Esophagus muscularis mucosa (tissue), 4 donors: ENCODE data around the gene LRFN3.

Source experiments
- CTCF ChIP-seq, 3 experiments: fragments of 200-600 bp in 2 of 3; fragments of 450-650 bp in 1 of 3; sonication (generic) in 2 of 3; IDR thresholded peaks; one replicate each; pipeline ENCODE4 v1.5.1; 2017 to 2019; ENCODE audit warnings: antibody characterized with exemption in 3 of 3, mild to moderate bottlenecking in 2 of 3, moderate library complexity in 1 of 3
- EP300 ChIP-seq: sonication (generic); formaldehyde crosslinking; IDR thresholded peaks from one replicate; pipeline ENCODE4 v1.6.1; 2017; ENCODE audit warnings: antibody characterized with exemption
- POLR2A ChIP-seq: fragments of 450-650 bp; IDR thresholded peaks from one replicate; pipeline ENCODE4 v1.6.1; 2017; ENCODE audit warnings: antibody characterized with exemption, moderate library complexity, mild to moderate bottlenecking, low read depth
- POLR2AphosphoS5 ChIP-seq, 2 donors: sonication (generic); formaldehyde crosslinking; IDR thresholded peaks; one replicate each; pipeline ENCODE4 v1.6.1; 2017; ENCODE audit warnings: antibody characterized with exemption in 2 of 2

DNA sequence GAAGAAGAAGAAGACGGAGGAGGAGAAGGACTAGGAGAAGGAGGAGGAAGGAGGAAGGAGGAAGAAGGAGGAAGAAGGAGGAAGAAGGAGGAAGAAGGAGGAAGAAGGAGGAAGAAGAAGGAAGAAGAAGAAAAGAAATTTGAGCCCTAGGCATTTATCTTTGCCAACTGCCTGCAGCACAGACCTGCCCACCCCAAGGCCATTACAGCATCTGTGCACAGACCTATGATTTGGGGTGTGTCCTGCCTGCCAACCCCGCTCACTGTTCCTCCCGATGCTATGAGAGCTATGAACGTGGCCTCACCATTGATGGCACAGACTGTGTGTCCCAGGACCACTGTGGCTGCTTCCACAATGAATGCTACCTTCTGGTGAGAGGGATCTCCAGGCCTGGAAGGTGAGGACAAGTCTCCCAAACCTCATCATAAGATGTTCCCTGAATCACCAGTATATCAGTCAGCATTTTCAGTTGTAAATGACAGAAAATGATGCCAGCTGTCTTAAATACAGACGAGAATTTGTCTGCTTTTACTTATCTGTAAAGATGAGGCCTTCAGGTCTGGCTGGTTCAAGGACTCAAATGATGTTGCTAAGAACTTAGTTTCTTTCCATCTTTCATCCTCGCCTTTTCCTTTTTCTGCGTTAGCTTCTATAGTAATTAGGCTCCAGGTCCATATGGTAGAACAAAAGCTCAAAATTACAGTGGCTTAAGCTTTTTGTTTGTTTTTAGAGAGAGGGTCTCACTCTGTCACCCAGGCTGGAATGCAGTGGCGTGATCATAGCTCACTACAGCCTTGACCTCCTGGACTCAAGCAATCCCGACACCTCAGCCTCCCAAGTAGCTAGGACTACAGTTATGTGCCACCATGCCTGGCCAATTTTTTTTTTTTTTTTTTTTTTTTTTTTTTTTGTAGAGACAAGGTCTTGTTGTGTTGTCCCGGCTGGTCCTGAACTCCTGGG is 54.9 kb downstream of the LRFN3 start:
- TF ChIP-seq CTCF (IDR thresholded peaks at IDR 0.05), result no peak
- TF ChIP-seq POLR2A, result no peak
- TF ChIP-seq EP300, result no peak
- TF ChIP-seq POLR2AphosphoS5 (IDR thresholded peaks at IDR 0.05), result no peak
